Right lobe of liver (tissue), 6 donors: ENCODE measurements around the gene KRT83. TPM values are rescaled to one million over a fixed set of nuclear protein-coding genes. Genes with fewer than 3 reads are reported as not detected.

ENCODE experiments used
- ATAC-seq, 4 donors: fragments of 200-7000 bp; cut with Tn5 transposase; one replicate each; pipeline ENCODE4 v1.9.1; 2020; ENCODE audit warnings: mild to moderate bottlenecking in 4 of 4, moderate library complexity in 4 of 4
- DNase-seq, 3 donors: peaks; one replicate each; pipeline ENCODE4 v3.0.0-alpha.2; 2020
- H3K27ac ChIP-seq, 3 donors: fragments of 200-600 bp; one replicate each; pipeline ENCODE4 v1.8.0; 2022
- H3K27me3 ChIP-seq, 2 donors: fragments of 200-600 bp; one replicate each; pipeline ENCODE4 v1.8.0; 2022
- H3K36me3 ChIP-seq, 4 donors: fragments of 200-600 bp; sonication (generic) in 1 of 4; one replicate each; pipeline versions ENCODE4 v1.5.1 to v1.8.0; 2017 to 2022; ENCODE audit warnings: control low read depth in 1 of 4
- H3K4me1 ChIP-seq, 4 donors: fragments of 200-600 bp; sonication (generic) in 1 of 4; one replicate each; pipeline versions ENCODE4 v1.5.1 to v1.8.0; 2017 to 2022; ENCODE audit warnings: control low read depth in 1 of 4
- H3K4me3 ChIP-seq, 3 donors: fragments of 200-600 bp; one replicate each; pipeline ENCODE4 v1.8.0; 2022
- H3K9me3 ChIP-seq, 4 donors: fragments of 200-600 bp; sonication (generic) in 1 of 4; one replicate each; pipeline versions ENCODE4 v1.5.1 to v1.8.0; 2017 to 2022; ENCODE audit warnings: control low read depth in 1 of 4
- POLR2A ChIP-seq: fragments of 450-650 bp; IDR thresholded peaks from one replicate; pipeline ENCODE4 v1.6.1; 2017; ENCODE audit warnings: antibody characterized with exemption, mild to moderate bottlenecking
- WGBS: methylation state at CpG from one replicate; pipeline ENCODE4 v1.1.6; 2018; ENCODE audit warnings: low coverage, low lambda C conversion rate; ENCODE audit not compliant: insufficient coverage; ENCODE audit errors: missing lambda C conversion rate; 5-methylcytosine and 5-hydroxymethylcytosine counted together
- intact Hi-C, 2 donors: fragments of 100-400 bp; cut with DNase I; formaldehyde crosslinking; loops; one replicate each; pipeline versions ENCODE4 v1.11.2 to v1.14.1; 2022
- total RNA-seq, 6 experiments: library from RNA; depleted of rRNA in 2 of 6; stranded (reverse); fragments of >200 nt in 2 of 6; fragmentation: NEBNext Ultra II Directional in 3 of 6; extraction: Animal tissue kit (Norgen Biotek cat#: 25700) in 3 of 6; gene quantifications; one replicate each; pipeline versions ENCODE4 v1.1.0 to v1.2.4, GENCODE V29; 2016 to 2023
- TF ChIP-seq, protein P1 (sequence below), 4 donors: fragments of 200-600 bp in 3 of 4; fragments of 450-650 bp in 1 of 4; IDR thresholded peaks; one replicate each; pipeline versions ENCODE4 v1.5.1 to v1.8.0; 2016 to 2022; ENCODE audit warnings: antibody characterized with exemption in 4 of 4, mild to moderate bottlenecking in 2 of 4
- donor health status: DM: no; HTN: yes; CAD: no.
- donor health status: DM: no; HTN: no; CAD: no.
- donor health status: DM: no; HTN: no; CAD: no.
- donor health status: DM: no; HTN: yes; CAD: no.
- donor health status: DM: no; HTN: yes; CAD: no.

The KRT83 gene
- total RNA-seq, 6 experiments from 2014 or later: not detected

DNA sequence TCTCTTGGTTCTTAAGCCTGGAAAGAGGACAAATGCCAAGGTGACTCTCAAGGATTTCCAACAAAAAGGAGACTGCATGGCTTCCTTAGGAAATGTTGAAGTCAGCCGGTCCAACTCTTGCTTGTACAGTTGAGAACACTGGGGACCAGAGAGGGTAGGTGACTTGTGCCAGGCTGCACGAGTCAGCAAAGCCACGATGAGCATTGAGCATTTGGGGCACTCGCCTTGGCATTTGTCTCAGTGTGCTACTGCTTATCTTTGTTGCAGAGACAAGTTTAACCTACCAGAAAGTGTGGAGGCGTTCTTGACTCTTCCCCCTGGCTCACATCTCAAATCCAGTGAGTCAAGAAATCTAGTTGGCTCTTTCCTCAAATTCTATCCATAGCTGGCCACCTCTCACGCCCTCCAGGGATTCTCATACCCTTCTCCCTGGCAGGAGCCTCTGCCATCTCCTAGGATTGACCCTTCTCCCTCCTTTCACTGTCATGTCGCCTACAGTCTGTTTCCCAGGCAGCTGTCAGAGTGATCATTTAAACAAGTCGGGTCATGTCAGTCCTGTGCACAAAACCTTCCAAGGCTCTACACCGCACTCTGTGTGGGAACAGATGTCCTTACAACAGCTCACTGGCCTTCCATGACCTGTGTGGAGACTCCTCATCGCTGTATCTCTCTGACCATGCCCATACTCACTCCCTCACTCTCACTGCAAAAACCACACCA, 17.2 kb upstream of the KRT83 start:
- WGBS: 76% methylated on average over 7 of the region's 10 CpGs

DNA sequence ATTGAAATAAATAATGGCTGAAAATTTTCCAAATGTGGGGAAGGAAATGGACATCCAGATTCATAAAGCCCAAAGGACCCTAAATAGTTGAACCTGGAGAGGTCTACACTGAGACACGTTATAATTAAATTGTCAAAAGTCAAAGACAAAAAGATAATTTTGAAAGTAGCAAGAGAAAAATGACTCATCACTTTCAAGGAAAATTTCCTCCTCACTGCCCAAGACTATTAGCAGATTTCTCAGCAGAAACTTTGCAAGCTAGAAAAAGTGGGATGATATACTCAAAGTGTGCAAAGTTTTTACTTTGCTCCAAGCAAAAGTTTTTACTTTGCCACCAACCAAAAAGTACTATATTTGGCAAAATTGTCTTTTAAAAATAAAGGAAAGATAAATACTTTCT, 15.9 kb upstream of the KRT83 start:
- H3K27ac ChIP-seq: no peak overlapping the region

More for the DNA sequence above, 17.2 kb upstream of the KRT83 start:
- Histone ChIP-seq H3K4me3 (no peak overlapping the region), H3K36me3 (no peaks in the 10 kb centered on the region), H3K27me3 (no peaks in the 10 kb centered on the region), H3K27ac (no peak overlapping the region), H3K4me1 (peaks cover 0 to 13% (median 4%) of the 10 kb centered on the region in 4 donors), H3K9me3 (no peaks in the 10 kb centered on the region)
- no peak for TF ChIP-seq POLR2A
- TF ChIP-seq, protein P1, sequence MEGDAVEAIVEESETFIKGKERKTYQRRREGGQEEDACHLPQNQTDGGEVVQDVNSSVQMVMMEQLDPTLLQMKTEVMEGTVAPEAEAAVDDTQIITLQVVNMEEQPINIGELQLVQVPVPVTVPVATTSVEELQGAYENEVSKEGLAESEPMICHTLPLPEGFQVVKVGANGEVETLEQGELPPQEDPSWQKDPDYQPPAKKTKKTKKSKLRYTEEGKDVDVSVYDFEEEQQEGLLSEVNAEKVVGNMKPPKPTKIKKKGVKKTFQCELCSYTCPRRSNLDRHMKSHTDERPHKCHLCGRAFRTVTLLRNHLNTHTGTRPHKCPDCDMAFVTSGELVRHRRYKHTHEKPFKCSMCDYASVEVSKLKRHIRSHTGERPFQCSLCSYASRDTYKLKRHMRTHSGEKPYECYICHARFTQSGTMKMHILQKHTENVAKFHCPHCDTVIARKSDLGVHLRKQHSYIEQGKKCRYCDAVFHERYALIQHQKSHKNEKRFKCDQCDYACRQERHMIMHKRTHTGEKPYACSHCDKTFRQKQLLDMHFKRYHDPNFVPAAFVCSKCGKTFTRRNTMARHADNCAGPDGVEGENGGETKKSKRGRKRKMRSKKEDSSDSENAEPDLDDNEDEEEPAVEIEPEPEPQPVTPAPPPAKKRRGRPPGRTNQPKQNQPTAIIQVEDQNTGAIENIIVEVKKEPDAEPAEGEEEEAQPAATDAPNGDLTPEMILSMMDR (IDR thresholded peaks at IDR 0.05): no peak
- DNase-seq (no peak), ATAC-seq (no peak)
- intact Hi-C loops: no loop called here

DNA sequence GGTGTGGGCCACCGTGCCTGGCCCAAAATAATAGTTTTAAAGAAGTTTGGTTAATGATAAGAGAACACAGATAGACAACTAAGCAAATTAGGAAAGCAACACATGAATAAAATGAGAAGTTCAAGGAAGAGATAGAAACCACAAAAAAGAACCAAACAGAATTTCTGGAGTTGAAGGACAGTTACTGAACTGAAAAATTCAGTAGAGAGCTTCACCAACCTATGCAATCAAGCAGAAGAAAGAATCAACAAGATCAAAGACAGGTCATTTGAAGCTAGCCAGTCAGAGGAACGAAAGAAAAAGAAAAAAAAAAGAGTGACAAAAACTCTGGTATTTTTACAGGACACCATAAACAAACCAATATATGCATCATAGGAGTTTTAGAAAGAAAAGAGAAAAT, 15.4 kb upstream of the KRT83 start:
- Histone ChIP-seq H3K4me3 (no peak overlapping the region), H3K36me3 (no peaks in the 10 kb centered on the region), H3K4me1 (peaks cover 0 to 21% (median 4%) of the 10 kb centered on the region in 4 donors), H3K9me3 (no peaks in the 10 kb centered on the region), H3K27me3 (no peaks in the 10 kb centered on the region), H3K27ac (no peak overlapping the region)
- intact Hi-C loops: no loop called here
- no peak for TF ChIP-seq POLR2A
- TF ChIP-seq, protein P1 (IDR thresholded peaks at IDR 0.05): no peak
- DNase-seq (no peak), ATAC-seq (no peak)
- WGBS: 56% methylated on average over 2 of the region's 2 CpGs

More for the DNA sequence above, 15.9 kb upstream of the KRT83 start:
- H3K27me3 ChIP-seq: no peaks in the 10 kb centered on the region
- H3K4me3 ChIP-seq: no peak overlapping the region
- 60% methylated on average over 1 of the region's 1 CpG for WGBS
- intact Hi-C loops: no loop called here
- no peaks in the 10 kb centered on the region for H3K9me3 ChIP-seq
- no peaks in the 10 kb centered on the region for H3K36me3 ChIP-seq
- DNase-seq (no peak), ATAC-seq (no peak)
- H3K4me1 ChIP-seq: peaks cover 0 to 17% (median 4%) of the 10 kb centered on the region in 4 donors
- TF ChIP-seq POLR2A: no peak
- TF ChIP-seq, protein P1 (IDR thresholded peaks at IDR 0.05): no peak

DNA sequence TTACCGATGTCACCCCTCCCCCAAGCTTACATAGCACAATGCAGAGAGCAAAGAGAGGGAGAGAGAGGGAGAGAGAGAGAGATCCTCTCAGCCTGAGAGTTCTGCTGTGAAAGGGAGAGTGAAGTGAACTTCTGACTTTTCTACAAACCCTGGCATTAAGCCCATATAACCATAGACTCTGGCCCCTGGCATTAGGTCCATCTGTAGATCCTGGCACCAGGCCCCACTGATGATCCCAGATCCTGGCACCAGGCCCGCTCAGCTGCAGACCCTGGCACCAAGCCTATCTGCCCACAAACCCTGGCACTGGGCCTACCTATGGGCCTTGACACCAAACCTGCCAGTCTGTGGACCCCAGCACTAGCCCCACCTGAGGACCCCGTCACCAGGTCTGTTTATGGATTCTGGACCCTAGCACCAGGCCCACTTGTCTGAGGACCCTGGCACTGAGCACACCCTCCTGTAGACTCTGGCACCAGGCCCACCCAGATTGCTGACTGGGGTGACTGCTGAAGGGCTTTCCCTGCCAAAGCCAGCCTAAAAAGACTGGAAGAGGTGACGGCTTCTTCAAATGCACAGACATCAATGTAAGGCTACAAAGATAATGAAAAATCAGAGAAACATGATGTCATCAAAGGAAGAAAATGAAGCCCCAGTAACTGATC, 14.5 kb upstream of the KRT83 start:
- H3K27me3 ChIP-seq: no peaks in the 10 kb centered on the region
- no peaks in the 10 kb centered on the region for H3K36me3 ChIP-seq
- ATAC-seq: peak; percentile 90 to 94 (median 92)
- intact Hi-C loops: no loop called here
- H3K27ac ChIP-seq: peak overlapping the region in 2 of 3 donors; percentile 36 to 41
- no peaks in the 10 kb centered on the region for H3K9me3 ChIP-seq
- DNase-seq: peak; percentile 79 to 89 (median 85)
- WGBS: 23% methylated on average over 4 of the region's 4 CpGs
- TF ChIP-seq POLR2A: no peak
- TF ChIP-seq, protein P1 (IDR thresholded peaks at IDR 0.05): no peak
- H3K4me1 ChIP-seq: peaks cover 0 to 29% (median 4%) of the 10 kb centered on the region in 4 donors
- H3K4me3 ChIP-seq: no peak overlapping the region
